ENCODE measurements around the gene FAR2. TPM values are rescaled to one million over a fixed set of nuclear protein-coding genes. Genes with fewer than 3 reads are reported as not detected.

FAR2 gene
- 1 to 10 TPM in 1 of 2 donors, not detected in 1; 1.0 TPM for total RNA-seq

DNA sequence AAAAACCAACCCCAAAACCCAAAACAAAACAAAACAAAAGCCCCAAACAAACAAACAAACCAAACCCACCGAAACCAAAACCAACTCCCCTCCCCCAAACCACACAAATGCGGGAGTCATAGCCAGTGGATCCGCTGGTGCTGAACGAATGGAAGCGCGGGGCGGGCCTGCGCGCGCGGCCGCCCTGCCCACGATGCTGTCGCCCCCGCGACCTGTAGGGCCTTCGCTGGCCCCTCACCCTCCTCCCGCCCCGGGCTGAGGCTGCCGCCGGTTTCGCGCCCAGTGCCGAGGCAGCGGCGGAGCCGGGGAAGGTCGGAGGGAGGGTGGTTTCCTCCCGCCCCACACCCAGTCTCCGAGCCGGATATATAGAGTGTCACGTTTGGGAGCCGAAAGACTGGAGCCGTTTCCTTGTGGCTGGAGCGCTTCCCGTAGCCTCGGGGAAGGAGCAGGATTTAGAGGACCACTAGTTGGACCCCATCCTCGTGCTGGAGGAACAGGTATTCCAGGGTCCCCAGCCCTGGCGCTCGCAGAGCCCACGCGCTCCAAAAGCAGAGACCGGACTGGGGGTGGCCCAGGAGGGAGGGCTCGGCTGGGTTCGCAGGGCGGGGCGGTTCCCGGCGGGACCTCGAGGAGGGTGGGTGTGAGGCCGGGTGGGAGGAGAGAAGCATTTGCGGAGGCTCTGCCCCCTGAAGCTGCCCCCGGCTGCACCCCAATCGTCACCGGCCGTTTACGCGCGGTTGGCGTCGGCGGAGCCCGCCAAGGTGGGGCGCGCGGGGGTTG, at the start of gene FAR2:
TSS of gene FAR2 (plus strand) at position 368 of the 780 bp plus-strand sequence. CDS start 121,172 bp downstream, outside the sequence.
- peaks cover 0 to 12% of the 10 kb centered on the region in 2 donors for H3K27me3 ChIP-seq
- peak within 1 kb of the TSS in 1 of 2 donors; percentile 65 for H3K4me3 ChIP-seq
- WGBS, 2 donors: 1% methylated on average over 34 to 65 of the region's 66 CpGs
- peak within 1 kb of the TSS in 2 of 4 donors; percentile 44 to 67 for H3K27ac ChIP-seq
- no peaks in the 10 kb centered on the region for H3K9me3 ChIP-seq
- H3K36me3 ChIP-seq (replicated peaks in 1 of 2; ENCODE audit: insufficient read depth in 1 of 2, low read depth in 2 of 2): no peaks in the 10 kb centered on the region
- TF ChIP-seq, protein P1, sequence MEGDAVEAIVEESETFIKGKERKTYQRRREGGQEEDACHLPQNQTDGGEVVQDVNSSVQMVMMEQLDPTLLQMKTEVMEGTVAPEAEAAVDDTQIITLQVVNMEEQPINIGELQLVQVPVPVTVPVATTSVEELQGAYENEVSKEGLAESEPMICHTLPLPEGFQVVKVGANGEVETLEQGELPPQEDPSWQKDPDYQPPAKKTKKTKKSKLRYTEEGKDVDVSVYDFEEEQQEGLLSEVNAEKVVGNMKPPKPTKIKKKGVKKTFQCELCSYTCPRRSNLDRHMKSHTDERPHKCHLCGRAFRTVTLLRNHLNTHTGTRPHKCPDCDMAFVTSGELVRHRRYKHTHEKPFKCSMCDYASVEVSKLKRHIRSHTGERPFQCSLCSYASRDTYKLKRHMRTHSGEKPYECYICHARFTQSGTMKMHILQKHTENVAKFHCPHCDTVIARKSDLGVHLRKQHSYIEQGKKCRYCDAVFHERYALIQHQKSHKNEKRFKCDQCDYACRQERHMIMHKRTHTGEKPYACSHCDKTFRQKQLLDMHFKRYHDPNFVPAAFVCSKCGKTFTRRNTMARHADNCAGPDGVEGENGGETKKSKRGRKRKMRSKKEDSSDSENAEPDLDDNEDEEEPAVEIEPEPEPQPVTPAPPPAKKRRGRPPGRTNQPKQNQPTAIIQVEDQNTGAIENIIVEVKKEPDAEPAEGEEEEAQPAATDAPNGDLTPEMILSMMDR (IDR thresholded peaks at IDR 0.05): no peak
- peak in 1 of 3 donors; percentile 25 for TF ChIP-seq POLR2A (IDR thresholded peaks at IDR 0.05)
- intact Hi-C loops (cut with DNase I): no loop called here
- peaks cover 13% of the 10 kb centered on the region for H3K4me1 ChIP-seq
- peak in 3 of 4 donors; percentile 15 to 21 (median 18) for DNase-seq
- peak; percentile 50 for ATAC-seq

DNA sequence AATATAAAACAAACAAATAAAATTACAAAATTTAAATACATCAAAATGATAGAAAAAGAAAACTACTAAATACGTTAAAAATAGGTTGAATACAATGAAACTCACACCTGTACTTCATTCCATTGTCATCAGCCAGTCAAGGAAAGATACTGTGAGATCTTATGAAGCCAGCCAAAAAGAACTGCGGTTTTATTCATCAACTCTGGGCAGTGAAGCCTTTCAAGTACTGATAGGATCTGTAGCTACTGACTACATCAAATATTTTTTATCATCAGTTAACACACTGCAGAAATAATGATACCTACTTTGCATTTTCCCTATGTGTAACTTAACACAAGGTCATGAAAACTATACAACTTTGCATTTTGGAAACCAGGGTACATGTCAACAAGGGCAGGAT, 46.3 kb upstream of the FAR2 start:
- Histone ChIP-seq H3K36me3 (replicated peaks in 1 of 2; ENCODE audit: insufficient read depth in 1 of 2, low read depth in 2 of 2) (no peaks in the 10 kb centered on the region), H3K27me3 (no peaks in the 10 kb centered on the region), H3K4me1 (no peaks in the 10 kb centered on the region), H3K4me3 (no peak overlapping the region), H3K9me3 (no peaks in the 10 kb centered on the region), H3K27ac (no peak overlapping the region)
- DNase-seq (no peak), ATAC-seq (no peak)
- 20 to 22% methylated on average over 2 of the region's 2 CpGs for WGBS, 2 donors
- intact Hi-C loops (cut with DNase I): no loop called here
- TF ChIP-seq, protein P1 (IDR thresholded peaks at IDR 0.05): no peak
- TF ChIP-seq POLR2A (IDR thresholded peaks at IDR 0.05): no peak

DNA sequence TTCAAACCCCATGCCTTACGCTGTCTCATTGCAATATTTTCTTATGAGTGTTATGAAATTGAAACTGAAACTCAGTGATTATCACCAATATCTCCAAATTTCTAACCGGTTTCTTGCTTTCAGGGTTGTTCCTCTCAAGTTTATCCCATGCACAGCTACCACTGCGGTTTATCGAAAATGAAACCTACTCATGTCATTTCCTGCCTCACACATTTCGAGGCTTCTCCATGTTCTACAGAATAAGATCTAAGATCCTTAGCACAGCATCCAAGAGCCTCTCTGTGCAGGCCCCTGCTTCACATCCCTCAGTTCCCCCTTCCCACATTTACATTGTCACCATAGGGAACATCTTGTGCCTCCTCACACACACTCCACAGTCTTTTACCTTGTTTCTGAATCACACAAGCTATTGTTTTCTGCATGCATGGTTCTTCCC, 45.5 kb upstream of the FAR2 start:
- Histone ChIP-seq H3K27ac (no peak overlapping the region), H3K4me3 (no peak overlapping the region), H3K36me3 (replicated peaks in 1 of 2; ENCODE audit: insufficient read depth in 1 of 2, low read depth in 2 of 2) (no peaks in the 10 kb centered on the region), H3K27me3 (no peaks in the 10 kb centered on the region), H3K9me3 (no peaks in the 10 kb centered on the region), H3K4me1 (no peaks in the 10 kb centered on the region)
- no peak for TF ChIP-seq POLR2A (IDR thresholded peaks at IDR 0.05)
- TF ChIP-seq, protein P1 (IDR thresholded peaks at IDR 0.05): no peak
- intact Hi-C loops (cut with DNase I): no loop called here
- WGBS, 2 donors: 62 to 81% methylated on average over 5 of the region's 5 CpGs
- ATAC-seq (no peak), DNase-seq (no peak)

DNA sequence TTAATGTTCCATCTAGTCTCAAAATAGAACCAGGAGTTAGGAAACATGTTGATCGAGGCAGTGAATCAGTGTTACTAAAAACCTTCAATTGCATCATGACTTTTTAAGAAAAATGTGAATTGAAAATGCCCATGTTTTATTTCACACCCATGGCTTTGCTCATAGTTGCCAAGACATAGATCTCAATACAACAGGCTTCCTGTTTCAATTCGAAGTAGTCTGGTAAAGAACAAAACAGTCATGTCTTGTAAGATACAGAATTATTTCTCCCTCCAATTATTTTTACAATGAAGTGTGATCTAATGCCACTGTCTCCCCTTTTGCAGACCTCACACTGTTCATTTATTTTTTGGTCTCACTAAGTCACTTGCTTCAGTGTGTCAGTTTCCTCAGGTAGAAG, 44.6 kb upstream of the FAR2 start:
- Histone ChIP-seq H3K4me3 (no peak overlapping the region), H3K4me1 (no peaks in the 10 kb centered on the region), H3K9me3 (no peaks in the 10 kb centered on the region), H3K36me3 (replicated peaks in 1 of 2; ENCODE audit: insufficient read depth in 1 of 2, low read depth in 2 of 2) (no peaks in the 10 kb centered on the region), H3K27me3 (no peaks in the 10 kb centered on the region), H3K27ac (no peak overlapping the region)
- 33 to 51% methylated on average over 2 of the region's 2 CpGs for WGBS, 2 donors
- ATAC-seq: no peak
- intact Hi-C loops (cut with DNase I): no loop called here
- no peak for DNase-seq
- TF ChIP-seq, protein P1 (IDR thresholded peaks at IDR 0.05): no peak
- TF ChIP-seq POLR2A (IDR thresholded peaks at IDR 0.05): no peak
